Activated naive CD8-positive, alpha-beta T cell (primary cell): ENCODE data around the gene SLC16A5.
"Not testable (repeated sequence)": the region's sequence is repeated elsewhere in the genome, so short reads cannot be mapped to it uniquely, and the experiment has no call there.

Experiments used
- H3K27ac Mint-ChIP-seq: one replicate; pipeline ENCODE4 v1.8.0; 2021; ENCODE audit warnings: mixed read lengths
- H3K27me3 Mint-ChIP-seq: one replicate; pipeline ENCODE4 v1.8.0; 2021; ENCODE audit warnings: mixed read lengths
- H3K36me3 Mint-ChIP-seq: one replicate; pipeline ENCODE4 v1.8.0; 2021; ENCODE audit warnings: mixed read lengths
- H3K4me1 Mint-ChIP-seq: one replicate; pipeline ENCODE4 v1.8.0; 2021; ENCODE audit warnings: low read depth, mixed read lengths
- H3K4me3 Mint-ChIP-seq: one replicate; pipeline ENCODE4 v1.8.0; 2021; ENCODE audit warnings: mild to moderate bottlenecking, mixed read lengths
- H3K9me3 Mint-ChIP-seq: one replicate; pipeline ENCODE4 v1.8.0; 2021; ENCODE audit warnings: low read depth, mixed read lengths

Gene SLC16A5, protein sequence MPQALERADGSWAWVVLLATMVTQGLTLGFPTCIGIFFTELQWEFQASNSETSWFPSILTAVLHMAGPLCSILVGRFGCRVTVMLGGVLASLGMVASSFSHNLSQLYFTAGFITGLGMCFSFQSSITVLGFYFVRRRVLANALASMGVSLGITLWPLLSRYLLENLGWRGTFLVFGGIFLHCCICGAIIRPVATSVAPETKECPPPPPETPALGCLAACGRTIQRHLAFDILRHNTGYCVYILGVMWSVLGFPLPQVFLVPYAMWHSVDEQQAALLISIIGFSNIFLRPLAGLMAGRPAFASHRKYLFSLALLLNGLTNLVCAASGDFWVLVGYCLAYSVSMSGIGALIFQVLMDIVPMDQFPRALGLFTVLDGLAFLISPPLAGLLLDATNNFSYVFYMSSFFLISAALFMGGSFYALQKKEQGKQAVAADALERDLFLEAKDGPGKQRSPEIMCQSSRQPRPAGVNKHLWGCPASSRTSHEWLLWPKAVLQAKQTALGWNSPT

DNA sequence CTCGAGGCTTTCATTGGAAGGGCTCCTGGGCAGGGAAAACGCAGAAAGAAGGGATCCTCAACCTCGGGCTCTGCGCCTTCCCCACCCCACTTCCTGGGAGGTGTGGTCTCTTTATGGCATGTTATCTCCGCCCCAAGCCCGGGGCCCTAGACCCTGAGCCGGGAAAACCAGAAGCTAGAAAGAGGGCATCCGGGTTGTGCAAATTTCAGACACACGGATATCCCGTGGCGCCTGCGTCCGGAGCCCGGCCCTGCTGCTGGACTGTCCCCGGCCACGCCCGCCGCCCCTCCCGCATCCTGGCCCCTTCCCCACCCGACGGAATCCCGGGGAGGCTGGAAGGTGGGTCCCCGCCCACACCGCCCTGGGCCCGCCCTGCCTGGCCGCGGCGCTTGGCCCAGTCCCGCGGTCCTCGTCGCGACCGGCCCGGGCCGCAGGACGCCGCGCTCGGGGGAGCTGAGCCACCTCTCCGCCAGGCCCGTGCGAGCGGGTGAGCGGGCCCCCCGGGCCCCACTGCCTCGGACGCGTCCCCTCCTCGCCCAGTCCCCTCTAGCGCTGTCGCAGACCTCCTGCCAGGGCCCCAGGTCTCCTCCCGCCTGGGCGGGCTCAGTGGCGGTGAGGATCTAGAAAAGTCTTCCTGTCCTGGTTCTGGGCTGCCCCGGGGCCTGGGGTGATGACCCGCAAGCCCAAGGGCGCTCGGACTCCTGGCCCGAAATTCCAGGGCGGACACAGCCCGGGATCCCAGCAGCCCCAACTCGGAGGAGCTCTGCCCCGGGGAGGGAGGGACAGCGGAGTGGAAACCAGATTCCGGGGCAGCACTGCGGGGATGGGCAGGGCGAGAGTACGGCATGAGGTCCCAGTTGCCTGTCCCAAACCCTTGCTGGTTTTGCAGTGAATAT lies at the start of gene SLC16A5:
Gene SLC16A5, plus strand, starts transcription at position 397 of the 896 bp plus-strand sequence. CDS start 5,683 bp downstream, outside the sequence.
- no peaks in the 10 kb centered on the region for H3K27me3 Mint-ChIP-seq
- H3K27ac Mint-ChIP-seq, result no peak within 1 kb of the TSS
- H3K4me1 Mint-ChIP-seq, result peaks cover 43% of the 10 kb centered on the region
- H3K4me3 Mint-ChIP-seq, result peak within 1 kb of the TSS; percentile 75
- H3K9me3 Mint-ChIP-seq, result no peaks in the 10 kb centered on the region
- H3K36me3 Mint-ChIP-seq, result no peaks in the 10 kb centered on the region

DNA sequence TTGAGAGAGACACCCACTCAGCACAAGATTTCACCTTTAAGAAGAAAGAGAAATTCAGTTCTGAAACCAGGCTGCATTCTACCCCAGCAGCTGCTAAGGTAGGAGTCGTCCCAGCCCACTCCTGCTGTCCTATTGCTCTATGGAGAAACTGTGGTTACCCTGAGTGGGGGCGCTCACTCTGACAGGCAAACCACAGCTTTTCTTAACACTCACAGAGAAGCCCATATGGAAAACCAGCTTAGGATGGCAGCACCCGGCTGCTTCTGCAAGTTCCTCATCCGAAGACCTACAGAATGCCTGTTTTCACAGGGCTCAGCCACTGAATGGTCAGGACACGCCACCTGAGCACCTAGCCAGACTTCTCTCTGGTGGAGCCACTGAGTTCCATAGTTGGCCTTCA lies 48.5 kb upstream of the SLC16A5 start:
- H3K4me3 Mint-ChIP-seq, result no peak overlapping the region
- no peak overlapping the region for H3K27ac Mint-ChIP-seq
- H3K4me1 Mint-ChIP-seq, result peaks cover 36% of the 10 kb centered on the region
- H3K36me3 Mint-ChIP-seq, result peaks cover 3% of the 10 kb centered on the region
- no peaks in the 10 kb centered on the region for H3K27me3 Mint-ChIP-seq
- no peaks in the 10 kb centered on the region for H3K9me3 Mint-ChIP-seq

DNA sequence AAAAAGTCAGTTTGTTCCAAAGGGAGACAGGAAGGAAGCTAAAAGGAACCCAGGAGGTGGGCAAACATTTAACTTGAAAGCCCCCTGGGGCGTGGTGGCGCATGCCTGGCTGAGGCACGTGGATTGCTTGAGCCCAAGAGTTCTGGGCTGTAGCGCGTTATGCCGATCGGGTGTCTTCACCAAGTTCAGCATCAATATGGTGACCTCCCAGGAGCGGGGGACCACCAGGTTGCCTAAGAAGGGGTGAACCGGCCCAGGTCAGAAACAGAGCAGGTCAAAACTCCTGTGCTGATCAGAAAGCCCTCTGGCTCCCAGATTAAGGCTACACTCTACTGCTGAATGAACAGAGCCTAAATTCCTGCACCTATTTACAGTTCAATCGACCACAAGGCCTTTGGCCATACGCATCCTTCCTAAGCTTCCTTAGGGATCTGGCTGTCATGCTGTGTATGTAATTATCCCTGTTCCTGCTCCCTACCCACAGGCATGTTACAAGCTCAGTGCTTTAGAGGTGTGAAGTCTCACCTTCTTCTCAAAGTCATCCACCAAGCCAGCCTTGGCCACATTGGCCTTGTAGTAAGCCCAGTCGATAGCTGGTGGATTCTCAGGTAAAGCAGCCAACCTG lies 46.0 kb upstream of the SLC16A5 start:
- H3K4me1 Mint-ChIP-seq, result peaks cover 33% of the 10 kb centered on the region
- peaks cover 5% of the 10 kb centered on the region for H3K36me3 Mint-ChIP-seq
- H3K27ac Mint-ChIP-seq, result no peak overlapping the region
- H3K9me3 Mint-ChIP-seq, result no peaks in the 10 kb centered on the region
- H3K27me3 Mint-ChIP-seq, result no peaks in the 10 kb centered on the region
- no peak overlapping the region for H3K4me3 Mint-ChIP-seq

DNA sequence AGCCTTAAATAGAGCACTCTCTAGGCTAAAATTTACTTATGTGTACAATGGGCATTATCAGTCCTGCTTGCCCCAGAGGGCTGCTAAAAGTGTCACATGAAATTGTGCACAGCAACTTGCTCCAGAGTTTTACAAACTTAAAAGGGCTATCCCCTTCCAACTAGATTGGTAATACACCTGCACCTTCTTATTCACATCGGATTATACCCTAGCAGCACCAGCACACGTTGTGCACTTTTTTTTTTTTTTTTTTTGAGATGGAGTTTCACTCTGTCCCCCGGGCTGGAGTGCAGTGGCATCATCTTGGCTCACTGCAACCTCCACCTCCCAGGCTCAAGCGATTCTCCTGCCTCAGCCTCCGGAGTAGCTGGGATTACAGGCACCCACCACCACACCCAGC lies 44.0 kb upstream of the SLC16A5 start:
- not testable (repeated sequence) for H3K27ac Mint-ChIP-seq, H3K9me3 Mint-ChIP-seq, H3K36me3 Mint-ChIP-seq, H3K4me3 Mint-ChIP-seq, H3K27me3 Mint-ChIP-seq
- peaks cover 37% of the 10 kb centered on the region for H3K4me1 Mint-ChIP-seq

DNA sequence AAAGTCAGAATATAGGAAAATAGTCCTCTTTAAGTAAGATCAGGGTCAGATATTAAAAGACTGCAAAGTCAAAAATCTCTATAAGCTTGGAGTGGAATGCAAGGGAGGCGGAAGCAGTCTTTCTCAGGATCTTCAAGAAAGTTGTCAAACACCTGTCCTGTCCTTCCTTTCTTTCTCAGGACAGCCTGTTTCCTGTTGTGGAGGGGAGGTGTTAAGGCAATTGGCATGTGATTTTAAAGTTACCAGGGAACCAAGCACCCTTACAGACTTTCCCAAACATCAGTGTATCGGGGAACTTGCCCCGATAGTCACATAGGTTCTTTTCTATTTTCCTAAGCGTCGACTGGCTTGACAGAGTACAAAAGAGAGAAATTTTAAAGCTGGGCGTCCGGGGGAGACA lies 43.0 kb upstream of the SLC16A5 start:
- H3K9me3 Mint-ChIP-seq, result no peaks in the 10 kb centered on the region
- peak overlapping the region; percentile 97 for H3K4me3 Mint-ChIP-seq
- peaks cover 2% of the 10 kb centered on the region for H3K36me3 Mint-ChIP-seq
- peaks cover 43% of the 10 kb centered on the region for H3K4me1 Mint-ChIP-seq
- peak overlapping the region; percentile 22 for H3K27ac Mint-ChIP-seq
- H3K27me3 Mint-ChIP-seq, result no peaks in the 10 kb centered on the region

DNA sequence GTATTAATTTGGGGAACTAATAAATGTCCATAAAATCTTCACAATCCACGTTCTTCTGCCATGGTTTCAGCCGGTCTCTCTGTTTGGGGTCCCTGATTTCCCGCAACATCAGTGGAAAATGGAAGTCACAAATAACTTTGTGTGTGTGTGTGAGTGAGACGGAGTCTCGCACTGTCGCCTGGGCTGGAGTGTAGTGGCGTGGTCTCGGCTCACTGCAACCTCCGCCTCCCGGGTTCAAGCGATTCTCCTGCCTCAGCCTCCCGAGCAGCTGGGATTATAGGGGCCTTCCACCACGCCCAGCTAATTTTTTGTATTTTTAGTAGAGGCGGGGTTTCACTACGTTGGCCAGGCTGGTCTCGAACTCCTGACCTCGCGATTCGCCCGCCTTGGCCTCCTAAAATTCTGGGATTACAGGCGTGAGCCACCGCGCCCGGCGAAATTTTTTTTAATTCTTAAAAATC lies 41.8 kb upstream of the SLC16A5 start:
- not testable (repeated sequence) for H3K27me3 Mint-ChIP-seq, H3K9me3 Mint-ChIP-seq, H3K36me3 Mint-ChIP-seq
- peak overlapping the region; percentile 97 for H3K4me3 Mint-ChIP-seq
- H3K4me1 Mint-ChIP-seq, result peaks cover 45% of the 10 kb centered on the region
- H3K27ac Mint-ChIP-seq, result peak overlapping the region; percentile 96

DNA sequence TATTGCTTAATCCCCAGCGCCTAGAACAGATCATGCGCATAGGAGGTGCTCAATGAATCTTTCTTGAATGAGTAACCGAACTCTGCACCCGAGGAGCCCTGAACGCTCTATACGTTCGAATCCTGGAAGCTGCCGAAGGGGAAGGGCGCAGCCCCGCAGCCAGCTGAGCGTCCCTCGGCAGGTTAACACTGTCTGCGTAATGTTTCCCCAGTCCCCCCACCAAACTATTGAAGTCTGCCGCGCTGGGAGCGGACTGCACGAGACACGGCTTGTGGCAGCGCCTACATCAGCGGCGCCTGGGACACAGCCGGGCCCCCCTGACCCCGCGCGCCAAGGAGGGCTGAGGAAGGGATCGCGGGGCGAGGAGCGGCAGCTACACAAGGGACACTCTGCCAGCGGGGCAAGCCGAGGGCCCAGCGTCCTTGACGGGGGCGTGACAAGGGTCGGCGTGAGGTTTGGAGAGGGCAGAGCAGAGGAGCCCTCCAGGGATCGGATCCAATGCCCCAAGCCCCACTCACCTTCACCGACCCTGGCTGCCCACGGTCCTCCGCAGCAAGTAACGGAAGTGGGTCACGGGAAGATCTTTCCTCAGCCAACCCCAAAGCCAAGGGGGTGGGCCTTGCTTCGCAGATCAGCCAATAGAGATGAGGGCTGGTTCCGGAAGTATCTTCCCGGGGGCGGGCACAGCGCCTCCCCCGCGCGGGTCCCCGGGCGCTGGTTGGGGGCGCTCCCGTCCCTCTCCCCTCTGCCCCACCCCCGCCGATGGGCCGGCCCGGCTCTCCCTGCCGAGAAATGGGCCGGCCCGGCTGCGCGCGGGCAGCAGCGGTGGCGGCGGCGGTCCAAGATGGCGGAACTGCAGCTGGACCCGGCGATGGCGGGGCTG lies 41.1 kb upstream of the SLC16A5 start, which contains the start of the genes ATP5PD and KCTD2:
Gene ATP5PD, minus strand, starts transcription at position 563 of the 883 bp plus-strand sequence. CDS start 4,319 bp downstream, outside the sequence.
Gene KCTD2, plus strand, starts transcription at position 819 of the 883 bp plus-strand sequence. Its CDS starts 26 bp downstream, at position 845.
- peaks cover 47% of the 10 kb centered on the region for H3K4me1 Mint-ChIP-seq
- H3K4me3 Mint-ChIP-seq, result peak within 1 kb of the TSS; percentile 98
- H3K36me3 Mint-ChIP-seq, result peaks cover 4% of the 10 kb centered on the region
- peak within 1 kb of the TSS; percentile 96 for H3K27ac Mint-ChIP-seq
- no peaks in the 10 kb centered on the region for H3K27me3 Mint-ChIP-seq
- H3K9me3 Mint-ChIP-seq, result no peaks in the 10 kb centered on the region

DNA sequence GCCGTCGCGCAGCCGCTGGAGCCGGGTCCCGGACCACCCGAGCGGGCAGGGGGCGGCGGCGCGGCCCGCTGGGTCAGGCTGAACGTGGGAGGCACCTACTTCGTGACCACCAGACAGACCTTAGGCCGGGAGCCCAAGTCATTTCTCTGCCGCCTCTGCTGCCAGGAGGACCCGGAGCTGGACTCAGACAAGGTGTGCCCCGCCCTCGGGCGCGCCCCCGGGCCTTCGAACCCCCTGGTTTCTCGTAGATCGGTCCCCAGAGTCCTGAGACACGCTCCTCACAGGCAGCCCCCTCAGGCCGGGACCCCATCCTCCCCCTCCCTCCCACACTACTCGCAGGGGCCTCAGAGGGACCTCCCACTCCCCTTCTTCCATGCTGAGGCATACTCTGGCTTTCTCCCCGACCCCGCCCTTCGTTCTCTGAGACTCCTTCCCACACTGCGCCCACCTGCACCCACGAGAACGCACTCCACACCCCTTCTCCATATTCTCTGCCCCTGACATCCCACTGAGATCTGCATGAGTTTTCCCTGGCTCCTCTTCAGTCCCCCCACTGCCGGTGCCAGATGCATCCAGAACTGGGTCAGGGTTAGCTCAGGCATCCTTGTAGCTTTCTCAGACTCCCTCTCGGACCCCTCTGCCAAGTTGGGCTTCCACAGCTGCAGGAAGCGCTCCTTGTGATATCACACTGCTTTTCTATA lies 40.2 kb upstream of the SLC16A5 start:
- H3K4me3 Mint-ChIP-seq, result peak overlapping the region; percentile 98
- no peaks in the 10 kb centered on the region for H3K27me3 Mint-ChIP-seq
- H3K36me3 Mint-ChIP-seq, result peaks cover 5% of the 10 kb centered on the region
- peak overlapping the region; percentile 92 for H3K27ac Mint-ChIP-seq
- peaks cover 45% of the 10 kb centered on the region for H3K4me1 Mint-ChIP-seq
- no peaks in the 10 kb centered on the region for H3K9me3 Mint-ChIP-seq

DNA sequence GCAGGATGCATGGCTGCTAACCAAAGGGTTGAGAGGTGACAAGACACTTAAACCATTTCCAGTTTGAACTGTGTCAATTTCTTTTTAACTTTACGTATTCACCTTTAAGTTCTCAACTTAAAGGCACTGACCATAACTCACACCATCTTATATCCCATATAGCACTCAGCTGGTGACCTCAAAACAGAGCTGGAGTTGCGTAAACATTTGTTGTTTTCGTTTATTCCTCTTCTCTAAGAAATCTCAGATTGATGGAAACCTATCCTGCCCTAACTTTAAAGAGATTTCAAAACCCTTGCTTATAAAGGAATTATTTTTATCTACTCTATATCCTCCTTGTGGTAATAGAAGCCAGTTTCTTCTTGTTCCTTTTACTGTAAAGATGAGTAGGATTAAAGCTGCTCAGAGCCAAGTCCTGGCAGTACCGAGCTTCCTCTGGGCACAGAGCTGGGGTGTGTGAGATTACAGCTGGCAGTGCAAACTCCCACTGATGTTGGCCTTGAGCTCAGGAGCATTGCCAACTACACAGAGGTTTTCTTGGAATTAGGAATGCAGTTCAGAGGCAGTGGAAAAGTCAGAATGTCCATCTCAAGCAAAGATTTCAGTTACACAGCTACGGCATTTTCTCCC lies 39.4 kb upstream of the SLC16A5 start:
- Mint-ChIP-seq H3K36me3 (peaks cover 5% of the 10 kb centered on the region), H3K9me3 (no peaks in the 10 kb centered on the region), H3K4me1 (peaks cover 45% of the 10 kb centered on the region), H3K27ac (peak overlapping the region; percentile 92), H3K4me3 (peak overlapping the region; percentile 98), H3K27me3 (no peaks in the 10 kb centered on the region)

DNA sequence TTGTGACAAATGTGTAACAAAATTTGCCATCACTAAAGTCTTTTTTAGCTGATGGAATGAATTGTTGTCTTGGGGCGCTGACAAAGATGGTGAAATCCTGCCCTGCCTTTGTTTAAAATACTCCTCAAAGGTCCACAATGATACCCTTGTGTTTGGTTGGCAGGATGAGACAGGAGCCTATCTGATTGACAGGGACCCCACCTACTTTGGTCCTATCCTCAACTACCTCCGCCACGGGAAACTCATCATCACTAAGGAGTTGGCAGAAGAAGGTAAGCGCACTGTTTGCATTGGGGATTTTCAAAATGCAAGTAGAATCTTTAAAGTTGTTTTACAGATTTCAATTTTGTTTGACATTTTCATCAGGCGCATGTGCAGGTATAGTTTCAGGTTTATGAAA lies 38.7 kb upstream of the SLC16A5 start:
- no peaks in the 10 kb centered on the region for H3K27me3 Mint-ChIP-seq
- H3K36me3 Mint-ChIP-seq, result peaks cover 5% of the 10 kb centered on the region
- peaks cover 42% of the 10 kb centered on the region for H3K4me1 Mint-ChIP-seq
- no peak overlapping the region for H3K4me3 Mint-ChIP-seq
- H3K9me3 Mint-ChIP-seq, result no peaks in the 10 kb centered on the region
- no peak overlapping the region for H3K27ac Mint-ChIP-seq

DNA sequence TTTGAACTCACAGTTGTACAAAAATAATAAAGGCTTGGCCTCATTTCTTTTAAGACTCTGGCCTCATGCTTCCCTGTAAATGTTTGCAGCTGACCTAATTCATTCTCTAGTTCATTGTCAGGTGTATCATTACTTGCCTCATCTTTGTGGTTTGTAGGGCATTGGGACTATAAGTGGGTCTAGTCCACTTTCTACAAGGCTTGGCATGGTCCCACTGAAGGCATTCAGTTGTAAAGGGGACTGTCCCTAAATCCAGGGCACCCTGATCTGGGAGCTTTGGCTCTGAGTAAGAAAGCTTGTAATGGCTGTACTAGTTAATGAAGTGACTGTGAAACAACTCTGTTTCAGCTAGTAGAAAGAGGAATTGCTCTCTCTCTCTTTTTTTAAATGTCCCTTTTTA lies 38.0 kb upstream of the SLC16A5 start:
- H3K4me3 Mint-ChIP-seq, result no peak overlapping the region
- no peaks in the 10 kb centered on the region for H3K27me3 Mint-ChIP-seq
- no peak overlapping the region for H3K27ac Mint-ChIP-seq
- no peaks in the 10 kb centered on the region for H3K9me3 Mint-ChIP-seq
- peaks cover 3% of the 10 kb centered on the region for H3K36me3 Mint-ChIP-seq
- H3K4me1 Mint-ChIP-seq, result peaks cover 39% of the 10 kb centered on the region

DNA sequence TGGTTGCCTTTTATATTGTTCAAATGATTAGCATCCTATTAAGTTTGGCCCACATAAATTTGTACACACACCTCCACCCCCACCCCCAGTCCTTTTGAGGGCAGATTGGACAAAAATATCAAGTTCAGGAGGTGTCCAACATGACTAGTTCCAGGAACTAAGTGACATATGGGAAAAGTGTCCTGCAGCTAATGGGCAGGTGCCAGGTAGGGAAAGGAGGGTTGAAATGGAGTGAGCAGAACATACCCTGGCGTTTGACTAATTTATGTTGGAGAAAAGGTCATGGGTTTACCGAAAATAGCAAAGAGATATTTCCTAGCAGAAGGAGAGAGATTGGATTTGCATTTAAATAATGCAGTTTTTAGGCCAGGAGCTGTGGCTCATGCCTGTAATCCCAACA lies 35.8 kb upstream of the SLC16A5 start:
- H3K9me3 Mint-ChIP-seq, result no peaks in the 10 kb centered on the region
- H3K4me1 Mint-ChIP-seq, result peaks cover 31% of the 10 kb centered on the region
- peaks cover 8% of the 10 kb centered on the region for H3K36me3 Mint-ChIP-seq
- no peak overlapping the region for H3K4me3 Mint-ChIP-seq
- H3K27ac Mint-ChIP-seq, result no peak overlapping the region
- no peaks in the 10 kb centered on the region for H3K27me3 Mint-ChIP-seq
